ENCODE measurements around the gene MYMX.

DNA sequence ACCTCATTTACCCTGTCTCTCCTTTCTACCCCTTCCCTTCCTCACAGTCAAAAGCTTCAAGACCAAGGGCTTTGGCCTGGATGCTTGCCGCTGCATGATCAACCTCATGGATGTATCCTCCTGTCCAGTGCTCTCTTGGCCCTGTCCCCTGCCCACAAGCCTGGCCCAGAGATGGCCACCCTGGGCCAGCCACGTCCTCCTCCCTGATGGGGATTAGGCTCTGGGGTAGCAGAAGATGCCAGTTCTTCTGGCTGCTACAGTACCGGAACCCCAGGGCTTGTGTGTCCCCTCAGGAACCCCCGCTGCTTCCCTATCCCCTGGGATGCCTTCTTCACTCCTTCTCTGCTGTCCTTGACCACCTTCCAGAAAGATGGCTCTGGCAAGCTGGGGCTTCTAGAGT is 35.8 kb upstream of the MYMX start:
- TF ChIP-seq, protein P1, sequence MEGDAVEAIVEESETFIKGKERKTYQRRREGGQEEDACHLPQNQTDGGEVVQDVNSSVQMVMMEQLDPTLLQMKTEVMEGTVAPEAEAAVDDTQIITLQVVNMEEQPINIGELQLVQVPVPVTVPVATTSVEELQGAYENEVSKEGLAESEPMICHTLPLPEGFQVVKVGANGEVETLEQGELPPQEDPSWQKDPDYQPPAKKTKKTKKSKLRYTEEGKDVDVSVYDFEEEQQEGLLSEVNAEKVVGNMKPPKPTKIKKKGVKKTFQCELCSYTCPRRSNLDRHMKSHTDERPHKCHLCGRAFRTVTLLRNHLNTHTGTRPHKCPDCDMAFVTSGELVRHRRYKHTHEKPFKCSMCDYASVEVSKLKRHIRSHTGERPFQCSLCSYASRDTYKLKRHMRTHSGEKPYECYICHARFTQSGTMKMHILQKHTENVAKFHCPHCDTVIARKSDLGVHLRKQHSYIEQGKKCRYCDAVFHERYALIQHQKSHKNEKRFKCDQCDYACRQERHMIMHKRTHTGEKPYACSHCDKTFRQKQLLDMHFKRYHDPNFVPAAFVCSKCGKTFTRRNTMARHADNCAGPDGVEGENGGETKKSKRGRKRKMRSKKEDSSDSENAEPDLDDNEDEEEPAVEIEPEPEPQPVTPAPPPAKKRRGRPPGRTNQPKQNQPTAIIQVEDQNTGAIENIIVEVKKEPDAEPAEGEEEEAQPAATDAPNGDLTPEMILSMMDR (IDR thresholded peaks at IDR 0.05 in 2 of 3, conservative IDR thresholded peaks at IDR 0.05 in 1 of 3; ENCODE audit: borderline replicate concordance in 1 of 3, insufficient read depth in 1 of 3, low read depth in 2 of 3, low read length in 2 of 3), result no peak
- TF ChIP-seq POLR2AphosphoS5 (IDR thresholded peaks at IDR 0.05; ENCODE audit: low read depth, low read length), result no peak
- TF ChIP-seq, protein P2, sequence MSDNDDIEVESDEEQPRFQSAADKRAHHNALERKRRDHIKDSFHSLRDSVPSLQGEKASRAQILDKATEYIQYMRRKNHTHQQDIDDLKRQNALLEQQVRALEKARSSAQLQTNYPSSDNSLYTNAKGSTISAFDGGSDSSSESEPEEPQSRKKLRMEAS (IDR thresholded peaks at IDR 0.05), result no peak
- TF ChIP-seq RAD21 (IDR thresholded peaks at IDR 0.05; ENCODE audit: low read depth), result no peak
- TF ChIP-seq JUND (IDR thresholded peaks at IDR 0.05), result no peak
